GM19395 (cell line): ENCODE results near the gene IFT27.
"Not testable (repeated sequence)": the region's sequence is repeated elsewhere in the genome, so short reads cannot be mapped to it uniquely, and the experiment has no call there.

Source experiments
- ATAC-seq: cut with Tn5 transposase; IDR thresholded peaks from one replicate; pipeline ENCODE4 v1.9.1; 2021; ENCODE audit warnings: mild to moderate bottlenecking, moderate library complexity; ENCODE audit not compliant: unreplicated experiment

The IFT27 gene

DNA sequence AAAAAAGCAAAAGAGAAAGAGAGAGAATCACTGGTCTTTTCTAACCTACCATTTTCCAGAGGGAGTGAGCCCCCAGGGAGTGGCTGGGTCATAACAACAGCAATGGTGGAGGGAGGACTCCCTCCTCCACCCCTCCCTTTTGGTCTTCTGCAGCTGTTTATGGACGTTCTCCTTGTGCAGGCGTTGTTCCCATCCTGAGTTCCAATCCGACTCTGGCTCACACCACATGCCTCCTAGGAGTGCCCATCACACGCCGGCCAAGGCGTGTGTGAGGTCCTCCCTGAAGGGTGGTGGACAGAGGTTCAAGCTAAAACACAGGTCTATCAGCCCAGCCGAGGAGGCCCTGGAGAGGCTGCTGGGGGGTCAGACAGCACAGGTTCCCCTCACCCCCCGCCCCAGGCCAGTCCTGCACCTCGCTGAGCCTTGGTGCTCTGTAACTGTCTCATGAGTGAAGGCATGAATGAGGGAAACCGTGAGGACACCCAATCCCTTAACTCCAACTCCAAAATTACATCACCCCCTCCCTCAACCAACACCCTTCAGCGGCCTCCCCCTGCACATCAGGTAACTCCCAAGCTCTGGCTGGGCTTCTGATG lies 29.4 kb downstream of the IFT27 start:
- ATAC-seq = no peak

DNA sequence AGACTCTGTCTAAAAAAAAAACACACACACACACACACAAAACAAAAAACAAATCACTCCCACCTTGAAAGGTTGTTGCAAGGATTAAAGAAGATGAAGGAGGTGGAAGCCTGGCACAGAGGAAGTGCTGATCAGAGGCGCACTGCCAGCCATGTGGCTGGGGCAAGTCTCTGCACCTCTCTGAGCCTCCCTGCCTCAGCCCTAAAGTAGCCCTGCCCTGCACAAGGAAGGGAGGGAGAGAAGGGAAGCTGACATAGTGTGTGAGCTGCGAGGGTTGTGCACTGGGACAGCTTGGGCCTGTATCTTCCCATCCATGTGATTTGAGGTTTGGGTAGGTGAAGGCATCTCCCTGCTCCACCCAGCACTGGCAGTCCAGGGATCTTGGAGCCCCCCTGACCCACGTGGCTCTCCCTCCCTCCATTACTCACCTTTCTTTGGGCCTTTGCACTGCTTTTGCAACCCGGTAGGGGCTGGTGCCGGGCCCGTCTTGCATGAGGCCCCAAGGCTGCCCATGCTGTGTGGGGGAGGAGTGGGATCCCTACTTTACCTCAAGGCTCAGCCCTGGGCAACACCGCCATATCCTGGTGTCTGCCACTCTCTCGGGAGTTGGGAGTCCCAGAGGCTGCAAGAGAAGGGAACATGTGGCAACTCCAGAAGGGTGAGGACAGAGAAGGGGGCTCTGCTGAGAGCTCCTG lies 30.5 kb downstream of the IFT27 start:
- ATAC-seq = no peak

DNA sequence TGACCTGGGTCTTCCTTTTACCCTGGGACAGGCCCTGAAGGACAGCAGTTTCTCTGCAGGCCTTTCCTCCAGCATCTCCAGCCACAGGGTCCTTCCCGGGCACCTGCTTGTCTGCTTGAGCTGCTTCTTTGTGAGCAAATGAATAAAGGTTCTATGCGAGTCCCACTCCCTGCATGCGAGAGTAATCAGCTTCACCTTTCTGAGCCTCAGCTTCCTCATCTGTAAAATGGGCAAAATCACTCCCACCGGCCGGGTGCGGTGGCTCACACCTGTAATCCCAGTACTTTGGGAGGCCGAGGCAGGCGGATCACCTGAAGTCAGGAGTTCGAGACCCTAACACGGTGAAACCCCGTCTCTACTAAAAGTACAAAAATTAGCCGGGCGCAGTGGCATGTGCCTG lies 31.1 kb downstream of the IFT27 start:
- ATAC-seq = no peak

DNA sequence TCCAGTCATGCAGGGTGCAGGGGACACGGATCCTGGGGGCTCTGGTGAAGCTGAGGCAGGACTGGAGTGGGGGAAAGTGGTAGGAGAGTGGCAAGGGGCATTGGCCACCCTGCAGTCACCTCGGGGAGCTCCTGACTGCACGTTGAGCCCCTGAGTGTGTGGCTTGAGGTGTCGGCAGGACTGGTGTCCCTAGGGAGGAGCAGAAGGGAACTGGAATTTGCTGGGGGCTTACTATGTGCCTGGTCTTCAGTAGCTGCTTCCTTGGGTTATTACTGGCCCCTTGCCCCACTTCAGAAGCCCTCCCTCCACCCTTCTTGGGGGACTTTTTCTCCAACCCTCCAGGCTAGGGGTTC lies 31.5 kb downstream of the IFT27 start:
- ATAC-seq = no peak

DNA sequence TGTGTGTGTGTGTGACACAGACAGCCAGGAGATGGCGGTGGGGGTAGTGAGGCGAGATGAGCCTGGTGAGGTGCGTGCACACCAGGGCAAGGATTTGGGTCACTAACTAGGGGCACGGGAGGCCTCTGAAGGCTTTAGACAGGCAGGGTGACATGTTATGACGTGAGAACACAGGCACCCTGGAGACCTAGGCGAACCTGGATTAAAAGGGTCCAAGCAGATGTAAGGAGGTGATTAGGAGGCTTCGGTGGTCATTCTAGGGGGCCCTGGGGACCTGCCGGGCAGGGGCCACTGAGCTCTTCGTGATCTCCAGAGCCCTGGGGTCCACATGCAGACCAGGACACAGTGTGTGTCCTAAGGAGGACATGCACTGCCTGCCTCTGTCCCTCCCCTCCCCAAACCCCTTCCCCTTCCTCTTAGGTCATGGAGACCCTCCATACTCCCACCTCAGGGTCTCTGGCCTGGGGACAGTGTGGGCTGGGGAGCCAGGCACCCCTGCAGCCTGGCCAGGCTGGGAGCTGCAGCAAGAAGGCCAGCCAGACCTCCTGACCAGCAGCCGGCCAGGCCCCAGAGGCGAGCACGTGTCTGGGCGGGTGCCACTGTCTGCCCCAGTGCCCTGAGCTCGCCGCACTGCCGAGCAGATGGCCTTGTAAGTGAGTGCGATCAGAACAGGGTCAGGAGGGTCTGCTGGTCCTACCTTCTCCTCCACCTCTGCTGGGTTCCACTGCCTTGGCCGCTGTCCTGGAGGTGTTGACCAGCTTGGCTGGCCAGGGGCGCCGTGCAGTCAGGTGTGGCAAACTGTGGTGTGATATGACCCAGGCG lies 32.1 kb downstream of the IFT27 start:
- no peak for ATAC-seq

DNA sequence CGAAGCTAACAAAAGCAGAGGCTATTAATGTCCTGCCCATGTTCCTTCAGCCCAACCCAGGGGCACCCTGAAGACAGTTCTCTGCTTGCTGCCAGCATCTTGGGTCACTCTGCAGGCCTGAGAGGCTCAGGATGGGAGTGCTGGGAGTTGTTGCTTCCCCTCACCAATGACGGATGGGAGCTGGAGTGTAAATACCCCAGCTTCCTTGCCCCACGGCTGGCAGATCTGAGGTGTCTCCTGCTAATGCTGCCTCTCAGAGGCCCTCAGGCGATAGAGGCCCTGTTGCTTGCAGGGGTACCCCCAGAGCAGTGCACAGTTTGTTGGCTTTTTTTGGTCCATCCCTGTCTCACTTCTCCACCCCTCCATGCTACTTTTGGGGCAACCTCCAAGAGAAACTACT lies 32.9 kb downstream of the IFT27 start:
- no peak for ATAC-seq

DNA sequence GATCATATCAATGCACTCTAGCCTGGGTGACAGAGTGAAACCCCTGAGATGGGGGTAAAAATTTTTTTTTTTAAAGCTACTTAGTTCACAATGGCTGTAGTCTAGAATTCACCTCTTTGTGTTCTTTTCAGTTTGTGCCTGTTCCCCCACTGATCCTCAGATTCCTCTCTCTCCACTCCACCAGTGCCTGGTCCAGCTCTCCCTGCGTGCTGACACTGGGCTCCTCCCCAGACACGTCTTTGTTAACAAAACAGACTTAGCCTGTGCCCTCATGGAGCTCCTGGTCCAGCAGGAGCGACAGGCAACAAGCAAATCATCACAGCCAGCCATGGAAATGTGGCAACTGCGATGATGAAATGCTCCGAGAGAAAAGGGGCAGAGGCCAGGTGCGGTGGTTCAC lies 34.0 kb downstream of the IFT27 start:
- no peak for ATAC-seq

DNA sequence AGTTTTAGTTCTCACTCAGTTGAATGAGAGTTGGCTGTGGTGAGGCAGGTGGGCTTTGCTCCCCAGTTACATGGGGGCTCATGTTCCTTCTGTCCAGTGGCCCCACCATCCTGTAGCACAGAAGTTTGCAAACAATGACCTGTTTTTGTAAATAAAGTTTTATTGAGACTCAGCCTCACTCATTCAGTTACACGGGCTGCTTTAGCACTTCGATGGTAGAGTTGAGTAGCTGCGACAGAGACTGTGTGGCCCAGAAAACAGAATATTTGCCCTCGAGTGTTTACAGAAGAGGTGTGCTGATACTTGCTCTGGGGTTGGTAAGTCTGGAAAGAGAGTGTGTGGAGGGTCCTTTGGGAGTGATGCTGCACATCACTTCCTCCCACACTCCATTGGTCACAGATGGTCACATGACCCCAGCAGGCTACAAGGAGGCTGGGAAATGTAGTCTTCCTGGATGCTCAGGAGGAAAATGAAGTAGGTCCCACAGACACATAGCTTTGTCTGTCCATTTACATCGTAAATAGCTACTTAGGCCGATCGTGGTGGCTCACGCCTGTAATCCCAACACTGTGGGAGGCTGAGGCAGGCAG lies 34.6 kb downstream of the IFT27 start:
- ATAC-seq = no peak

DNA sequence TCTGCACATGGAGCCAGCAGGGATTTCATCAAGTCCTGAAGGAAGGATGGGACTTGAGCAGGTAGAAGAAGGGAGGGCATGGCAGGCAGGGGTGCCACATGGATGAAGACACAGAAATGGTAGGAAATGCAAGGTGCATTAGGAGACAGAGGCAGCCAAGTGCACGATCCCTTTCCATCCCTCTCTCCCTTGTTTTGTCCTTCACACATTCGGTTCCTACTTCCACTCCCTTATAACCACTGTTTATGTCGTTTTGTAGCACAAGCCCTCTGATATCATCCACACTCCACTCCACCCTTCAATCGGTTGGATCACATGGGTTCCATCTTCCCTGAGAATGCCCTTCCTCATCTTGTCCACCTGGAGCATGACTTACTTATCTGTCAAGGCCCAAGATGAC lies 35.2 kb downstream of the IFT27 start:
- ATAC-seq = no peak

DNA sequence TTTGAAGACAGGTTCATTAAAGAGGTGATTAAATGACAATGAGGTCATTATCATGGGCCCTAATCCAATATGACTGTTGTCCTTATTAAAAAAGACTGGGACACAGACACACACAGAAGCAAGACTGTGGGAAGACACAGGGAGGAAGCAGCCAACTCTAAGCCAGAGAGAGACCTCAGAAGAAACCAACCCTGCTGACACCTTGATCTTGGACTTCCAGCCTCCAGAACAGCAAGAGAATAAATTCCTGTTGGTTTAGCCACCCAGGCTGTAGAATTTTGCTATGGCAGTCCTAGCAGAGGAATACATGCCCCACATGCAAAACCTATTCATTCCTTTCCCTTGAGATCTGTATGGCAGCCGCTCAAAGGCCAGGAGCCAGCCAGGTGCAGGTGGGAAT lies 36.7 kb downstream of the IFT27 start:
- no peak for ATAC-seq

DNA sequence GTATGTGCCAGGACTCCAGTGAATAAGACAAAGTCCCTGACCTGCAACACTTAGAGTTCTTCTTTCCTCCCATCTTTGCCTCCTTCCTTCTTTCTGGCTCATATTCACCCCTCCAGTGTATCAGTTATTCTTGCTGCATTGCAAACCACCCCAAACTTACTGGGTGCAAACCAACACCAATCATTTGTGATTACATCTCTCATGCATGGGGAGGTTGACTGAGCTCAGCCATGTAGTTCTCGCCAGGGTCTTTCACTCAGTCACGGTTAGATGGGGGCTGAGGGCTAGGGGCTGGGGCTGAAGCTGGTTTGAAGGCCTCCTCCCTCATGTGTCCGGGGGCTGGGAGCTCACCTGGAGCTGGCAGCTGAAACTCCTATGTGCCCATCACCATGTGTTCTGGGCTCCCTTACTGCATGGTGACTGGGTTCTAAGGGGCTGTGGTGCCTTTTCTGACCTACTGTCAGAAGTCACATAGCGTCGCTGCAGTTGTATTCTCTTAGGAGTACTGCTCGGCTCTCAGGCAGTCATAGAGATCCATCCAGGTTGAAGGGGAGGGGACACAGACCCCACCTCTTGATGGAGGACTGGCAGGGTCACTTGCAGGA lies 37.4 kb downstream of the IFT27 start:
- ATAC-seq = no peak

DNA sequence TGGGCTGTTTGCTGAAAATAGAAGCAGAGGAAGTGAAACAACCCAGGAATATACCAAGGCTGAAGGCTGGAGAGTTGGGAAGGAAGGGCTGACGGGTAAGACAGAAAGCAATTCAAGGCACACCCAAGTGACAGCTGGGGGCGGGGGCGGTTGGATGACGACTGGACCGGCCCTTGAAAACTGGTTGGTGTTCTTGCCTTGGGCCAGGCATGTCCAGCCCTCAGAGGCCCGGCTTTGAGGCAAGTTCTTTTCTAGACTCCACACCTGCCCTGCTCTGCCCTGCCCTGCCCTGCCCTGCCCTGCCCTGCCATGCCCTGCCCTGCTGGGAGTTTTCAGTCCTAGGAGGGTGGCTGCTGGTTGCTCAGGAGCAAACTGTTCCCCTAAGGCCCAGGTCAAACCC lies 38.1 kb downstream of the IFT27 start:
- no peak for ATAC-seq

DNA sequence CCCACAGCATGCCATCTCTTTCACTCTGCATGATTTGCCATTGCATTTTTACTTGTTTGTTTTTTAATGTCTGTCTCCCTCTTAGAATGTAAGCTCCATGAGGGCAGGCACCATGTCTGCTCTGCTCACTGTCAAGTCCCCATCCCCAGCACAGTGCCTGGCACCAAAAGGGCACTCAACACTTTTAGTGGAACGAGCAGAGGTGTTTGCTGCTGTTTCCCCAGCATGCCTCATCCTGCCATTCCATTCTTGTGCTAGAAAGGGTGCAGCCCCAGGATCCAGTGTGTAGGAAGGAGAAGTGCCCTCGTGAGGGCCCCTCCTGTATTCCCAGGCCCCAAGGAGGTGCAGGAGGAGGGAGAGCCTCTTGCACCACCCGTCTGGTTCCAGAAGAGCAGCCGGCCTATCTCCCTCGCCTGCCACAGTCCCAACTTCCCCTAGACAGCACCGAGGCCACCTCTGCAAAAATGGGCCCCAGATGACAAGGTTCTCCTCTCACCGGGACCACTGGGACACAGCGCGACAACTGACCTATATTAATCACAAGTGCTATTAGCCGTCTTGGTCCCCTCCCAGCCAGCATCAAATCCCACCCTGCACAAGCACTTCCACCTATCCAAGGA lies 39.1 kb downstream of the IFT27 start:
- ATAC-seq = no peak

DNA sequence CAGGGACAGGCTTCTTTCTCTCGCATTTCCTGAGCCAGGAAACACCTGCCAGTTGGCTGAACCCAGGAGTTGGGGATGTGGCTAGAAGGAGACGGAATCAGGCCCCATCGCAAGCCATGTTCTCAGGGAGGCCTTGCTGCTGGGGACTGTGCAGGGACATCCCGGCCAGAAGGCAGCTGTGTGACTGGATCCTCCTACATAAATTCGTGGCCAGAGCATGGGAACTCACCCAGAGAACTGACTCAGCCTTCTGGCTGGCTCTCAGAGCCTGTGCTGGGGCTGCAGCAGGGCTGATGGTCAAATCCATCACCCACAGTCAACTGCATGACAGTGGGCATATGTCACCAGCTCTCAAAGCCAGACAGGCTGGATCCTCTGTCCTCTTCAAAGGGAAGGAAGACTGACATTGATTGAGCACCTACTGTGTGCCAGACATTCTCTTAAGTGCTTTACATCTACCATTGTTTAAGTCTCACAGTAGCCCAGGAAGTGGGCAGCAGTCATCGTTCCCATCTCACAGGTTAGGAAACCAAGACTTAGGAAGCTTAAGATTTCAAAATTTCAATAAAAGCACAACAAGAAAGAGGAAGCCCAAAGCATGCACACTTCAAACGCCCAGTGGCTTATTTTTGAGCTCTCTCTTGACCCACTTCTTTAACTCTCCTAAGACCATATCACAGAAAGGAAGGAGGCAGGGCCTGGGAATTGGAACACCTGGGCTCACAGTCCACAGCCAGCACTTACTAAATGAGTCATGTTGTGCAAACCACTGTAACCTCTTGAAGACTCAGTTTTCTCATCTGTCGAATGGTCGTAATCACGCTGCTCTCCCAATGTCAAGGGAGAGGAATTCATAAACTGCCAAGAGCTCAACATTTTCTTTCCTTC lies 41.5 kb downstream of the IFT27 start:
- ATAC-seq = no peak

DNA sequence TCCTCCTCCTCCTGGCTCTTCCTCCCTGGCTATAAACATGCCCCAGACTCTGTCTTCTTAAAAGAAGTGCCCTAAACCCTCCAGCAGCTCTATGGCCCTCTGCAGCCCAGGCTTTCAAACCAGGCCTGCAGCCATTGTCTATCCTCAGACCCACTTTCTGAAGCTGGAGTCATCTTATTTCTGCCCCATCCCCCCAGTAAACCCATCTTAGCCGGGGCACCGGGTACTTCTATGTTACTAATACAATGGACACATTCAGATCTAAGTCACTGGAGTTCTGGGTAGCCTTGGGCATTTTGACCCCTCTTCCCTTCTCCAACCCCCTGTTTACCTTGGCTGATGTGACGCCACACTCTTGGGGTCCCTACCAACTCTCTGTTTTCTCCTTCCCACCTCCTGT lies 42.6 kb downstream of the IFT27 start:
- ATAC-seq = no peak

DNA sequence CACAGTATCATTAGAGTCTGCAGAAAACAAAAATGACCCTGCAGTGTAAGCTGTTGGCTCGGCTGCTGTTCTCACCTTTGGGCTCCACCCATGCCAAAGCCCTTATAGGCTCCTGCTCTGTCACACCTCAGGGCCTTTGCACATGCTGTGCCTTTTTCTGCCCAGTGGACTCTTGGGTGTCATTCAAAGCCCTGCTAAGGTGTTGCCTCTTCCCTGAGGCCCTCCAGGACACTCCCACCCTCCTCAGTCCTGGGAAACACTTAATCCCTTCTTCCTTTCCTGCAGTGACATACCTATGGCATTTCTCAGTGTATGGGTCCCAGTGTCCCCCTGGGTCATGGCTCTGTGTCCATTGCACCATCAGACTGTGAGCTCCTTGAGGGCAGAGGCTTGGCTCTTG lies 43.3 kb downstream of the IFT27 start:
- no peak for ATAC-seq

DNA sequence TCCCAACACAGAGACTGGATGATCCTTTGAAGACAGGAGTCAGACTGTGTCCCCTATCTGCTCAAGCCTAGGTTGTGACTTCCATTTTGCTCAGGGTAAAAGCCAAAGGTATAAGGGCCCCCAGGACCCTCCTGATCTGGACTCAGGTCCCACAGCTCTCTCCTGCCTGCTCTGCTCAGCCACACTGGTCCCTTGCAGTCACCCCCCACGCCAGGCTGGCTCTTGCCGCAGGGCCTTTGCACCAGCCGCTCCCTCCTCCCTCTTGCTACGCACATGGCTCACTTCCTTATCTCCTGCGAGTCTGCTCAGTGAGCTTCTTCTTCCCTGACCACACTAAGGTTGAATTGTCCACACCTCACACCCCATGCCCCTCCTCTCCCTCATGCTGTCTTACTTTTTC lies 44.0 kb downstream of the IFT27 start:
- ATAC-seq = no peak

DNA sequence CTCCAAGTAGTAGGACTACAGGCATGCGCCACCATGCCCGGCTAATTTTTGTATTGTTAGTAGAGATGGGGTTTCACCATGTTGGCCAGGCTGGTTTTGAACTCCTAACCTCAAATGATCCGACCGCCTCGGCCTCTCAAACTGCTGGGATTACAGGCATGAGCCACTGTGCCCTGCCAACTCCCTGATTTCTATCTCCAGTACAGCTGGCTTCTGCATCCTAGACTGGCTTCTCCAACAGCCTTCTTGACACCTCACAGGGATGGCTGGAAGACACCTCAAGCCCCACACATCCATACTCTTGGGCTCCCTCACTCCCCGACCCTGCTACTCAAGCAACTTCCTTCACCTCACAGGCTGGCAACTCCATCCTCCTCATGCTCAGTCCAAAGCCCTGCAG lies 44.6 kb downstream of the IFT27 start:
- ATAC-seq = not testable (repeated sequence)

DNA sequence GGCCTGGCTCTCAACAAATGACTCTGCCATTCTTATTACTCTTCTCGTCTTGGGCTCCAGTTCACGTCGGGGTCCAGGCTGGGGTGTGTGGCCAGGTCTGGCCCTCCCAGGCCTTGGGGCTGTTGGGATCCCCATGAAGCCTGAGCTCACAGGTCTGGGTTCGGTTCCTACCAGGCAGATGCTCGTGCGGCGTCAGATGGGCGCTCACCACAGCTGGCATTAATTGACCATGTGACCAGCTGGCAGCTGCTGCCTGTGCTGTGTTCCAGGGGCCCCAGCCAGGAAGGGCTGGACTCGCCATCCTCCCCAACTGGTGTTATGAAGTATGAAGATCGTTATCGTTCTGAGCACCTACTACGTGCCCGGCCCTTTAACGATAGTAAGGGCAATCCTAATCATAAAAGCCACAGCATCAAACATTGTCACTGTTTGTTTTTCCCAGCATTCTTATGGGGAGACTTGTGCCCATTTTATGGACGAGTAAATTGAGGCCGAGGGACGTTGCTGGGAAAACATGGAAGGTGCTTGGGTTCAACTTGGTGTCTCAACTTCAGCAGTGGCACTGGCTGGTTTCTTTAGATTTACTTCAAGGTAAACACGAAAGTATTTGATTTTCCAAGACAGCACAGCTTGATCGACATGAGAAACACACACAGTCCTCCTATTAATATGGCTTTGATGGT lies 45.6 kb downstream of the IFT27 start:
- no peak for ATAC-seq

DNA sequence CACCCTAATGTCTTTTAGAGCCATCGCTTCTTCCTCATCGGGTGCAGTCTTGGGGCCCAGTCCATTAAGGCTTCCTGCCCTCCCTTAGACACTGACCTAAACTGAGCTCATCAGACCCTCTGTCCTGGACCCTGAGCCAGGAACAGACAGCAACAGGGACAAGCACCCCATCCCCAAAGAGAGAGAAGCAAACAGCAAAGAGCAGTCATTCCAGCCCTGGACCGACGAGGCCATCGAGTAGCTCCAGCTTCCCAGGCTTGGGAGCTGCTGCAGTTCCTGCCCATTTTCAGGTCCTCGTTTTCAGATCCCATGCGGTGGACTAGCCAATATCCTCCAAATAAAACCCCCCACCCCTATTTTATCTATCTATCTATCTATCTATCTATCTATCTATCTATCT lies 46.6 kb downstream of the IFT27 start:
- ATAC-seq = no peak
